NT2/D1 (cell line): Measurements from ENCODE around the gene GNB3.

ENCODE experiments used
- SUZ12 ChIP-seq: IDR thresholded peaks from 2 replicates; pipeline ENCODE4 v1.6.1; 2011; ENCODE audit not compliant: insufficient read length, insufficient read depth; ENCODE audit errors: extremely low read depth
- YY1 ChIP-seq: IDR thresholded peaks from 2 replicates; pipeline ENCODE4 v1.6.1; 2011; ENCODE audit not compliant: insufficient read length, insufficient read depth

DNA sequence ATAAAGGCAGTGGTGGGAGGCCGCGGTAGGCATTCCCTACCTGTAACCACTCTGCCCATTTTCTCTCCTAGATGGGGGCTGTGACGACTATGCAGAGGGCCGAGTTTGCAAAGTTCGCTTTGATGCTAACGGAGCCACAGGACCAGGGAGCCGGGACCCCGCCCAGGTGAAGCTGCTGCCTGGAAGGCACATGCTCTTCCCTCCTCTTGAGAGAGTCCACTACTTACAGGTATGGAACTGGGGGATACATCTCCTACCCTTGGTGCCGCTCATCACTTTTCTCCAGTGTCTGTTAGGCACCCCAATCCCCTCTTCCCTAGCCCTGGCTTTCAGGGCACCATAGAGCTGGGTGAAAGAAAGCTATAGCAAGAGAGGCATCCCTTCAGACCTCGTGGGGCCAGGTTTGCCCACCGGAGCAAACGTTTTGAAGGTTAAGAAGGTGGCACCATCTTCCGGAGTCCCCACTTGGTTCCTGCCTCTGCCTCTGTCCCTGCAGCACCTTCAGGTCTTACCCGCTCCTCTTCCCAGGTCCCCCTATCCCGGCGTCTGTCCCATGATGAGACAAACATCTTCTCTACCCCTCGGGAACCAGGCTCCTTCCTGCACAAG, 14.5 kb upstream of the GNB3 start:
- TF ChIP-seq SUZ12 = no peak
- TF ChIP-seq YY1 = no peak
